HG03457 (cell line): ENCODE data around the gene GRB14.
"Not testable (repeated sequence)": the region's sequence is repeated elsewhere in the genome, so short reads cannot be mapped to it uniquely, and the experiment has no call there.

Experiments used
- ATAC-seq: cut with Tn5 transposase; IDR thresholded peaks from one replicate; pipeline ENCODE4 v1.9.1; 2021; ENCODE audit warnings: moderate number of reproducible peaks; ENCODE audit not compliant: unreplicated experiment

The GRB14 gene

GRCh38 chr2:164496881-164497280 is 124.4 kb downstream of the GRB14 start:
- ATAC-seq: no peak

GRCh38 chr2:164496421-164496820 is 124.9 kb downstream of the GRB14 start:
- no peak for ATAC-seq

- no peak for ATAC-seq
Measured at GRCh38 chr2:164495491-164496223, 125.6 kb downstream of the GRB14 start.

- no peak for ATAC-seq
Measured at GRCh38 chr2:164485541-164485940, 135.7 kb downstream of the GRB14 start.

GRCh38 chr2:164479460-164479859 is 141.8 kb downstream of the GRB14 start:
- ATAC-seq: no peak

- no peak for ATAC-seq
Measured at GRCh38 chr2:164478205-164478604, 143.1 kb downstream of the GRB14 start.

- ATAC-seq: no peak
Measured at GRCh38 chr2:164474873-164475272, 146.4 kb downstream of the GRB14 start.

GRCh38 chr2:164473021-164473420 is 148.3 kb downstream of the GRB14 start:
- no peak for ATAC-seq

GRCh38 chr2:164465047-164465446 is 156.2 kb downstream of the GRB14 start:
- ATAC-seq: not testable (repeated sequence)

GRCh38 chr2:164464376-164464775 is 156.9 kb downstream of the GRB14 start:
- no peak for ATAC-seq

GRCh38 chr2:164458792-164459191 is 162.5 kb downstream of the GRB14 start:
- ATAC-seq: no peak

- ATAC-seq: no peak
Measured at GRCh38 chr2:164457271-164457670, 164.0 kb downstream of the GRB14 start.

- ATAC-seq: no peak
Measured at GRCh38 chr2:164456619-164457018, 164.7 kb downstream of the GRB14 start.

- ATAC-seq: no peak
Measured at GRCh38 chr2:164453656-164454305, 167.5 kb downstream of the GRB14 start.

- no peak for ATAC-seq
Measured at GRCh38 chr2:164450278-164450677, 171.0 kb downstream of the GRB14 start.

GRCh38 chr2:164449706-164450105 is 171.6 kb downstream of the GRB14 start:
- ATAC-seq: no peak

GRCh38 chr2:164447660-164448059 is 173.6 kb downstream of the GRB14 start:
- ATAC-seq: no peak
